ENCODE results near the gene RAB13.
A peak's percentile ranks its signal among the peaks of the same experiment; 100 is the strongest.

Gene RAB13

DNA sequence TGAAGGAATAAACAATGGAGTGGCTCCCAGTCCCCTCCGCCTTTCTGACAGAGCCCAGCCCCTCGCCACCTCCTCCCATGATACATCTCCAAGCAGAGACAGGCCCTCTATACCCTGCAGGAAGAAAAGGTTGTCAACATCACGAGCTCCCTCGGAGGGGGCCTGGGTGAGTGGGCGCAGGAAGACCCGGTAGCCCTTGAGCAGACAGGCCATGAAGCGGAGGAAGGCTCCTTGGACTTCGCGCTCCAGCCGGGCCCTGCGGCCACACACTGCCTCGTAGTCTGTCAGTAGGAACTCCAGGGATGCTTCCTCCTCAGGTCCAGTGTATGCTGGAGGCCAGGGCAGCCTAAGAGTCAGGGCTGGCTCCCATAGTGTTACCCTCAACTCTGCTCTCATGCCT is 46.7 kb downstream of the RAB13 start:
- no peak for TF ChIP-seq YY1 (IDR thresholded peaks at IDR 0.05; ENCODE audit: low read depth)
- no peak for TF ChIP-seq MAX (IDR thresholded peaks at IDR 0.05)
- TF ChIP-seq CEBPB (IDR thresholded peaks at IDR 0.05), result no peak
- TF ChIP-seq EGR1 (IDR thresholded peaks at IDR 0.05), result no peak
- no peak for TF ChIP-seq FOXM1 (IDR thresholded peaks at IDR 0.05; ENCODE audit: borderline replicate concordance, low read depth)
- TF ChIP-seq, protein P1, sequence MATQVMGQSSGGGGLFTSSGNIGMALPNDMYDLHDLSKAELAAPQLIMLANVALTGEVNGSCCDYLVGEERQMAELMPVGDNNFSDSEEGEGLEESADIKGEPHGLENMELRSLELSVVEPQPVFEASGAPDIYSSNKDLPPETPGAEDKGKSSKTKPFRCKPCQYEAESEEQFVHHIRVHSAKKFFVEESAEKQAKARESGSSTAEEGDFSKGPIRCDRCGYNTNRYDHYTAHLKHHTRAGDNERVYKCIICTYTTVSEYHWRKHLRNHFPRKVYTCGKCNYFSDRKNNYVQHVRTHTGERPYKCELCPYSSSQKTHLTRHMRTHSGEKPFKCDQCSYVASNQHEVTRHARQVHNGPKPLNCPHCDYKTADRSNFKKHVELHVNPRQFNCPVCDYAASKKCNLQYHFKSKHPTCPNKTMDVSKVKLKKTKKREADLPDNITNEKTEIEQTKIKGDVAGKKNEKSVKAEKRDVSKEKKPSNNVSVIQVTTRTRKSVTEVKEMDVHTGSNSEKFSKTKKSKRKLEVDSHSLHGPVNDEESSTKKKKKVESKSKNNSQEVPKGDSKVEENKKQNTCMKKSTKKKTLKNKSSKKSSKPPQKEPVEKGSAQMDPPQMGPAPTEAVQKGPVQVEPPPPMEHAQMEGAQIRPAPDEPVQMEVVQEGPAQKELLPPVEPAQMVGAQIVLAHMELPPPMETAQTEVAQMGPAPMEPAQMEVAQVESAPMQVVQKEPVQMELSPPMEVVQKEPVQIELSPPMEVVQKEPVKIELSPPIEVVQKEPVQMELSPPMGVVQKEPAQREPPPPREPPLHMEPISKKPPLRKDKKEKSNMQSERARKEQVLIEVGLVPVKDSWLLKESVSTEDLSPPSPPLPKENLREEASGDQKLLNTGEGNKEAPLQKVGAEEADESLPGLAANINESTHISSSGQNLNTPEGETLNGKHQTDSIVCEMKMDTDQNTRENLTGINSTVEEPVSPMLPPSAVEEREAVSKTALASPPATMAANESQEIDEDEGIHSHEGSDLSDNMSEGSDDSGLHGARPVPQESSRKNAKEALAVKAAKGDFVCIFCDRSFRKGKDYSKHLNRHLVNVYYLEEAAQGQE (IDR thresholded peaks at IDR 0.05; ENCODE audit: low read depth), result no peak
- TF ChIP-seq EP300 (IDR thresholded peaks at IDR 0.05; ENCODE audit: borderline replicate concordance), result no peak
- no peak for TF ChIP-seq RAD21 (IDR thresholded peaks at IDR 0.05; ENCODE audit: low read depth)
- TF ChIP-seq, protein P2, sequence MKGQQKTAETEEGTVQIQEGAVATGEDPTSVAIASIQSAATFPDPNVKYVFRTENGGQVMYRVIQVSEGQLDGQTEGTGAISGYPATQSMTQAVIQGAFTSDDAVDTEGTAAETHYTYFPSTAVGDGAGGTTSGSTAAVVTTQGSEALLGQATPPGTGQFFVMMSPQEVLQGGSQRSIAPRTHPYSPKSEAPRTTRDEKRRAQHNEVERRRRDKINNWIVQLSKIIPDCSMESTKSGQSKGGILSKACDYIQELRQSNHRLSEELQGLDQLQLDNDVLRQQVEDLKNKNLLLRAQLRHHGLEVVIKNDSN (IDR thresholded peaks at IDR 0.05), result no peak
- TF ChIP-seq TCF12 (IDR thresholded peaks at IDR 0.05; ENCODE audit: low read depth), result no peak
- TF ChIP-seq NFIC (IDR thresholded peaks at IDR 0.05), result no peak
- TF ChIP-seq CREB1 (IDR thresholded peaks at IDR 0.05; ENCODE audit: low read depth), result no peak
- TF ChIP-seq TEAD4 (IDR thresholded peaks at IDR 0.05), result no peak
- TF ChIP-seq TAF1 (IDR thresholded peaks at IDR 0.05; ENCODE audit: low read depth), result no peak
- TF ChIP-seq ZBTB7A (IDR thresholded peaks at IDR 0.05; ENCODE audit: low read depth), result no peak

DNA sequence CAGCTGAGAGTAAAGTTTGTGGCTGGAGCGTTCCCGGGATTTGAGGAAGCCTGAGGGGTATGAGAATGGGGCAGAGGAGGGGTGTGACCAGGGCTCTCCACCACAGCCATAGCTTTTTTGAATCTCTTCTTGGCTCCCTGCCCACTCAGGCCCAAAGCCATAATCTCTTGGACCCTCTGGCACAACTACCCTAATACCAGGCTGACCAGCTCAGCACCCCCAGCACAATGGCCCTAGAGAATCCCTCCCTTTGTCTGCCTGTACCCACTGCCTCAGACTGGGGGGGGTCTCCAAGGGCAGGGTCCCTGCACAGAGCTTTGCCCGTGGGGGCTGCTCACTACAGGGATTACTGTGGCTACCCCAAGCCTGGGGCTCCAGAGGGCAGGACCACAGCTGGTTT is 47.1 kb downstream of the RAB13 start:
- TF ChIP-seq RAD21 (IDR thresholded peaks at IDR 0.05; ENCODE audit: low read depth), result no peak
- 0 out of 2 replicates have a peak, but pooled peaks have one; percentile 7 for TF ChIP-seq NFIC (IDR thresholded peaks at IDR 0.05)

DNA sequence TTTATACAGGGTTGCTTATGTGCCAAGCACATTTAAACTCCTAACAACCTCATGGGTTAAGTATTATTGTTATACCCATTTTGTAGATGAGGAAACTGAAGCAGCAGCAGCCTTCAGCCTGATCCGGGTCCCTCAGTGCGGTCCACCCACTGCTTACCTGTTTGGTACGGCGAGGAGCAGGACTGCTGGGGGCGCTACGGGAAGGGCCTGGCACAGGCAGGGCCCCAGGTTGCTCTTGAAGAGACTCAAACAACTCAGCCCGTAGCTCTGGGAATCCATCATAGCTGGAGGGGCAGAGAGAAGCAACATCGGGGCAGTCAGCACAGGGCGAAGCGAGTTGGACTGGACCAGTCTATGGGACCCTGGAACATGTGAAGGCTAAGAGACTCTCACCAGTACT is 48.8 kb downstream of the RAB13 start:
- TF ChIP-seq FOXM1 (IDR thresholded peaks at IDR 0.05; ENCODE audit: borderline replicate concordance, low read depth) (no peak), RAD21 (IDR thresholded peaks at IDR 0.05; ENCODE audit: low read depth) (no peak)

GRCh38 chr1:153936011-153936802 is 49.9 kb downstream of the RAB13 start:
- TF ChIP-seq YY1 (IDR thresholded peaks at IDR 0.05; ENCODE audit: low read depth) (no peak), NFIC (IDR thresholded peaks at IDR 0.05) (no peak), TAF1 (IDR thresholded peaks at IDR 0.05; ENCODE audit: low read depth) (no peak), TEAD4 (IDR thresholded peaks at IDR 0.05) (no peak)

DNA sequence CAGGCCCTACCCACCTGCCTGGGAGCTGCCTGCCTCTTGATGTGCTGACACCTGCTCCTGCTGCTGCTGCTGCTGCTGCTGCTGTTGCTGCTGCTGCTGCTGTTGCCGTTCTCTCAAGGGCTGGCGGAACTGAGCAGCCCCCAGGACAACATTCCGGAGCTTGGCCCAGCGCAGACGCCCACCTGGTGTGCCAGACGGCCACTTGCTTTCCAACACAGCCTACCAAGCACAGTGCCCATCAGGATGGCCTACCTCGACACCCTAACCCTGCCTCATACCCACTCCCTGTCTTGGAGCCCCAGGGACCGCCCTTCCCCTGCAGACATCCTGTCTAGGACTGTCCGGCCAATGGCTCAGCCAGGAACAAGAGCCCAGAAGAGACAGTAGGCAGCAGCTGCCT is 51.4 kb downstream of the RAB13 start:
- TF ChIP-seq TAF1 (IDR thresholded peaks at IDR 0.05; ENCODE audit: low read depth) (no peak), MAX (IDR thresholded peaks at IDR 0.05) (no peak), CEBPB (IDR thresholded peaks at IDR 0.05) (no peak), YY1 (IDR thresholded peaks at IDR 0.05; ENCODE audit: low read depth) (no peak), FOXM1 (IDR thresholded peaks at IDR 0.05; ENCODE audit: borderline replicate concordance, low read depth) (no peak), EP300 (IDR thresholded peaks at IDR 0.05; ENCODE audit: borderline replicate concordance) (no peak), TCF12 (IDR thresholded peaks at IDR 0.05; ENCODE audit: low read depth) (no peak), RAD21 (IDR thresholded peaks at IDR 0.05; ENCODE audit: low read depth) (no peak), TEAD4 (IDR thresholded peaks at IDR 0.05) (no peak)
- TF ChIP-seq, protein P1 (IDR thresholded peaks at IDR 0.05; ENCODE audit: low read depth), result no peak
- TF ChIP-seq, protein P2 (IDR thresholded peaks at IDR 0.05), result no peak

- TF ChIP-seq ZBTB7A (IDR thresholded peaks at IDR 0.05; ENCODE audit: low read depth) (no peak), MAX (IDR thresholded peaks at IDR 0.05) (no peak), EGR1 (IDR thresholded peaks at IDR 0.05) (no peak), NFIC (IDR thresholded peaks at IDR 0.05) (no peak), TAF1 (IDR thresholded peaks at IDR 0.05; ENCODE audit: low read depth) (no peak), TEAD4 (IDR thresholded peaks at IDR 0.05) (no peak), RAD21 (IDR thresholded peaks at IDR 0.05; ENCODE audit: low read depth) (no peak), EP300 (IDR thresholded peaks at IDR 0.05; ENCODE audit: borderline replicate concordance) (no peak), CREB1 (IDR thresholded peaks at IDR 0.05; ENCODE audit: low read depth) (no peak), TCF12 (IDR thresholded peaks at IDR 0.05; ENCODE audit: low read depth) (no peak), YY1 (IDR thresholded peaks at IDR 0.05; ENCODE audit: low read depth) (no peak), CEBPB (IDR thresholded peaks at IDR 0.05) (no peak), FOXM1 (IDR thresholded peaks at IDR 0.05; ENCODE audit: borderline replicate concordance, low read depth) (no peak)
- TF ChIP-seq, protein P1 (IDR thresholded peaks at IDR 0.05; ENCODE audit: low read depth), result no peak
- TF ChIP-seq, protein P2 (IDR thresholded peaks at IDR 0.05), result no peak
Observed at GRCh38 chr1:153933955-153934354, 52.2 kb downstream of the RAB13 start.
